Ishikawa (cell line): ENCODE measurements around the gene POLR2B.

Experiments
- CREB1 ChIP-seq: IDR thresholded peaks from 2 replicates; pipeline ENCODE4 v1.6.1; 2012; ENCODE audit warnings: low read depth
- EGR1 ChIP-seq: IDR thresholded peaks from 2 replicates; pipeline ENCODE4 v1.6.1; 2012
- EP300 ChIP-seq: IDR thresholded peaks from 2 replicates; pipeline ENCODE4 v1.6.1; 2012; ENCODE audit warnings: borderline replicate concordance
- FOXM1 ChIP-seq: IDR thresholded peaks from 2 replicates; pipeline ENCODE4 v1.6.1; 2012; ENCODE audit warnings: low read depth, borderline replicate concordance
- NFIC ChIP-seq: IDR thresholded peaks from 2 replicates; pipeline ENCODE4 v1.6.1; 2012
- RAD21 ChIP-seq: IDR thresholded peaks from 2 replicates; pipeline ENCODE4 v1.6.1; 2012; ENCODE audit warnings: low read depth
- TAF1 ChIP-seq: IDR thresholded peaks from 2 replicates; pipeline ENCODE4 v1.6.1; 2012; ENCODE audit warnings: low read depth, mild to moderate bottlenecking
- TCF12 ChIP-seq: IDR thresholded peaks from 2 replicates; pipeline ENCODE4 v1.6.1; 2012; ENCODE audit warnings: low read depth
- TEAD4 ChIP-seq: IDR thresholded peaks from 2 replicates; pipeline ENCODE4 v1.6.1; 2012
- YY1 ChIP-seq: IDR thresholded peaks from 2 replicates; pipeline ENCODE4 v1.6.1; 2012; ENCODE audit warnings: low read depth
- ZBTB7A ChIP-seq: IDR thresholded peaks from 2 replicates; pipeline ENCODE4 v1.6.1; 2012; ENCODE audit warnings: low read depth
- TF ChIP-seq, protein P1 (sequence below): IDR thresholded peaks from 2 replicates; pipeline ENCODE4 v1.6.1; 2012

- TF ChIP-seq TAF1 (no peak), TCF12 (no peak), EP300 (no peak), CREB1 (no peak), TEAD4 (no peak), YY1 (no peak), NFIC (no peak), EGR1 (no peak), RAD21 (no peak), ZBTB7A (no peak), FOXM1 (no peak)
- TF ChIP-seq, protein P1, sequence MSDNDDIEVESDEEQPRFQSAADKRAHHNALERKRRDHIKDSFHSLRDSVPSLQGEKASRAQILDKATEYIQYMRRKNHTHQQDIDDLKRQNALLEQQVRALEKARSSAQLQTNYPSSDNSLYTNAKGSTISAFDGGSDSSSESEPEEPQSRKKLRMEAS: no peak
Measured at GRCh38 chr4:56930638-56931037, 48.1 kb upstream of the POLR2B start.
